GM18511 (cell line): Measurements from ENCODE around the gene COL4A1.

ENCODE experiments used
- ATAC-seq: cut with Tn5 transposase; IDR thresholded peaks from one replicate; pipeline ENCODE4 v1.9.1; 2021; ENCODE audit warnings: mild to moderate bottlenecking, moderate library complexity; ENCODE audit not compliant: unreplicated experiment

The COL4A1 gene

GRCh38 chr13:110107568-110108347 lies 199.2 kb downstream of the COL4A1 start:
- no peak for ATAC-seq

GRCh38 chr13:110106726-110107125 lies 200.2 kb downstream of the COL4A1 start:
- ATAC-seq: no peak

GRCh38 chr13:110105136-110105535 lies 201.8 kb downstream of the COL4A1 start:
- ATAC-seq: no peak

GRCh38 chr13:110103534-110103933 lies 203.4 kb downstream of the COL4A1 start:
- ATAC-seq: no peak

- no peak for ATAC-seq
These were observed 203.9 kb downstream of the COL4A1 start for GRCh38 chr13:110103026-110103425.

- ATAC-seq: no peak
These were observed 204.9 kb downstream of the COL4A1 start for GRCh38 chr13:110102053-110102452.

GRCh38 chr13:110099922-110100321 lies 207.0 kb downstream of the COL4A1 start:
- ATAC-seq: no peak
